Neural cell (in vitro differentiated cells): ENCODE results near the gene LRRC42. TPM values are rescaled to one million over a fixed set of nuclear protein-coding genes. Genes with fewer than 3 reads are reported as not detected.

Experiments
- H2AFZ ChIP-seq: fragments of 200-600, 300-800 bp; sonication (generic), shearing (Covaris generic); 2 replicates; pipeline ENCODE4 v1.6.0; 2014; ENCODE audit warnings: low read depth, mild to moderate bottlenecking, antibody characterized with exemption, low read length, moderate library complexity
- H3F3A ChIP-seq: fragments of 200-600 bp; shearing (Covaris generic); 2 replicates; pipeline ENCODE4 v1.6.1; 2016; ENCODE audit warnings: mild to moderate bottlenecking, moderate library complexity, mixed read lengths, antibody characterized with exemption, low read length; ENCODE audit not compliant: insufficient read depth, poor library complexity, severe bottlenecking
- H3K27ac ChIP-seq: fragments of 200-600, 300-800 bp; sonication (generic), shearing (Covaris generic); 2 replicates; pipeline ENCODE4 v1.5.1; 2014; ENCODE audit warnings: mild to moderate bottlenecking, low read length, moderate library complexity
- H3K27me3 ChIP-seq: fragments of 300-800, 200-600 bp; sonication (generic), shearing (Covaris generic); 2 replicates; pipeline ENCODE4 v1.6.0; 2014; ENCODE audit warnings: mild to moderate bottlenecking, low read depth, low read length, moderate library complexity; ENCODE audit not compliant: insufficient read depth
- H3K36me3 ChIP-seq: fragments of 300-800, 200-600 bp; sonication (generic), shearing (Covaris generic); 2 replicates; pipeline ENCODE4 v1.5.1; 2014; ENCODE audit warnings: mild to moderate bottlenecking, antibody characterized with exemption, low read length, moderate library complexity; ENCODE audit not compliant: insufficient read depth
- H3K4me2 ChIP-seq: fragments of 300-800, 200-600 bp; sonication (generic), shearing (Covaris generic); 2 replicates; pipeline ENCODE4 v1.6.0; 2014; ENCODE audit warnings: mild to moderate bottlenecking, low read length
- H3K4me3 ChIP-seq: fragments of 300-800, 200-600 bp; sonication (generic), shearing (Covaris generic); 2 replicates; pipeline ENCODE4 v1.5.1; 2014; ENCODE audit warnings: mild to moderate bottlenecking, low read length, moderate library complexity
- H3K79me2 ChIP-seq: fragments of 200-600 bp; shearing (Covaris generic); replicated peaks from 2 replicates; pipeline ENCODE4 v1.6.0; 2014; ENCODE audit warnings: mild to moderate bottlenecking, low read length, moderate library complexity; ENCODE audit not compliant: insufficient read depth
- H3K9ac ChIP-seq: fragments of 300-800, 200-600 bp; sonication (generic), shearing (Covaris generic); 2 replicates; pipeline ENCODE4 v1.6.1; 2016; ENCODE audit warnings: mild to moderate bottlenecking, low read length, mixed read lengths
- H3K9me2 ChIP-seq: fragments of 200-600 bp; shearing (Covaris generic); 2 replicates; pipeline ENCODE4 v1.6.1; 2016; ENCODE audit warnings: mild to moderate bottlenecking, low read length, mixed read lengths; ENCODE audit not compliant: insufficient read depth
- H3K9me3 ChIP-seq: fragments of 200-600, 300-800 bp; sonication (generic), shearing (Covaris generic); 2 replicates; pipeline ENCODE4 v1.6.1; 2016; ENCODE audit warnings: mild to moderate bottlenecking, mixed run types, low read length, moderate library complexity, mixed read lengths
- H4K20me1 ChIP-seq: fragments of 200-600 bp; shearing (Covaris generic); 2 replicates; pipeline ENCODE4 v1.6.1; 2016; ENCODE audit warnings: mild to moderate bottlenecking, mixed run types; ENCODE audit not compliant: insufficient read depth
- EP300 ChIP-seq: fragments of 450-650 bp; conservative IDR thresholded peaks from 2 replicates; pipeline ENCODE4 v1.6.1; 2014; ENCODE audit warnings: antibody characterized with exemption, mild to moderate bottlenecking, moderate library complexity; ENCODE audit not compliant: poor library complexity, severe bottlenecking
- EZH2 ChIP-seq: fragments of 200-600, 300-800 bp; shearing (Covaris generic), sonication (generic); IDR thresholded peaks from 2 replicates; pipeline ENCODE4 v1.6.1; 2014; ENCODE audit warnings: antibody characterized with exemption, low read length, borderline replicate concordance, mild to moderate bottlenecking; ENCODE audit not compliant: insufficient read depth, poor library complexity, severe bottlenecking
- MXI1 ChIP-seq: fragments of 450-650 bp; conservative IDR thresholded peaks from 2 replicates; pipeline ENCODE4 v1.6.1; 2014; ENCODE audit warnings: antibody characterized with exemption, mild to moderate bottlenecking; ENCODE audit not compliant: poor library complexity, severe bottlenecking
- POLR2AphosphoS5 ChIP-seq: IDR thresholded peaks from 2 replicates; pipeline ENCODE4 v1.6.1; 2012
- RAD21 ChIP-seq: fragments of 450-650 bp; conservative IDR thresholded peaks from 2 replicates; pipeline ENCODE4 v1.6.1; 2014; ENCODE audit warnings: antibody characterized with exemption, mild to moderate bottlenecking, moderate library complexity
- SMC3 ChIP-seq: fragments of 450-650 bp; conservative IDR thresholded peaks from 2 replicates; pipeline ENCODE4 v1.6.1; 2014; ENCODE audit warnings: antibody characterized with exemption, mild to moderate bottlenecking, moderate library complexity; ENCODE audit not compliant: poor library complexity
- TAF1 ChIP-seq: IDR thresholded peaks from 2 replicates; pipeline ENCODE4 v1.6.1; 2012; ENCODE audit warnings: low read depth
- polyA plus RNA-seq: library from polyadenylated mRNA; depleted of rRNA; stranded (reverse); fragments of >200 nt; gene quantifications from 2 replicates; pipeline ENCODE4 v1.2.3, GENCODE V29; 2014
- TF ChIP-seq, protein P1 (sequence below): fragments of 450-650 bp; IDR thresholded peaks from 2 replicates; pipeline ENCODE4 v1.5.1; 2014; ENCODE audit warnings: antibody characterized with exemption, mild to moderate bottlenecking, moderate library complexity; ENCODE audit not compliant: poor library complexity, severe bottlenecking
- TF ChIP-seq, protein P2 (sequence below): IDR thresholded peaks from 2 replicates; pipeline ENCODE4 v1.6.1; 2012; ENCODE audit warnings: borderline replicate concordance

LRRC42 gene
- polyA plus RNA-seq, 1 donor from 2014 or later: 23.9 TPM

DNA sequence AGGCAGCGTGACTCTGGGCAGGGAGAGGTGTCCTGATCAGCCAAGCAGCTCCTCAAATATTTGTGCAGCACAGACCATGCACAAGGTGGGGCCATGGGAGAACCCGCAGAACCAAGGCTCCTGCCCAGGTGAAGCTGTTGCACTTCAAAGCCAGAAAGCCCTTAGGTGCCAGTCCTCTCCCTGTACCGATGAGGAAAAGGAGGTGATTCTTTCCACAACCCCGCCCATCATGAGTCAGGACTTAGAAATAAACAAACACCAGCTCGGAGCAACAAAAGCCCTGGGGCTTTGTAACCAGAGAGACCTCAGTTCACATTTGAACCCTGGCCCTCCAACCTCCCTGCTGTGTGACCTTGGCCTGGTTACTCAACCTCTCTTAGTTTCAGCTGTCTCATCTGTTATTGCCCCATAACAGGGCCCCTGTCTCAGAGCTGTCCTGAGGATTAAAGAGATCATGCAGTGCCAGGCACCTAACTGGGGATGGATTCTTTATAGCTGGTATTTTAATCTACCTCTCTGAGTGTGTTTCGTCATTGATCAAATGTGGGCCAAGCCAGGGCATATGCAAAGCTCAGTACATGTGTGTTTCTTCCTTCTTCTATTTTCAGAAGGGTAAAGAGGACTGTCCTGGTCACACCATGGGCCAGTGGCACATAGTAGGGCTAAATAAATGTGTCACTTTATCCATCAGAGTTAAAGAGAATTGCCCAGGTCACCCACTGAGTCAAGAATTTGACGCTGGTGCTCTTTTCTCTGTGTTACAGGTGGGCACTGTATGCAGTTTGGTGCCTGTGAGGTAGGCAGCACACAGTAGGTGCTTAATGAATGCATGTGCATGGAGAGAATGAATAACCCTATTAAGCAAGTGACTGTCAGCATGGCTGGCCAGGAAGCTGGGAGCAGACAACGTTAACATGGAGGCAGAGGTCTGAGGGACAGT lies 70.5 kb downstream of the LRRC42 start:
- no peak overlapping the region for H3K4me2 ChIP-seq
- no peaks in the 10 kb centered on the region for H3K27me3 ChIP-seq
- H4K20me1 ChIP-seq: no peaks in the 10 kb centered on the region
- H3K9me3 ChIP-seq: no peaks in the 10 kb centered on the region
- no peaks in the 10 kb centered on the region for H3K9me2 ChIP-seq
- no peaks in the 10 kb centered on the region for H3K79me2 ChIP-seq
- no peak for TF ChIP-seq EP300
- TF ChIP-seq POLR2AphosphoS5: no peak
- TF ChIP-seq, protein P1, sequence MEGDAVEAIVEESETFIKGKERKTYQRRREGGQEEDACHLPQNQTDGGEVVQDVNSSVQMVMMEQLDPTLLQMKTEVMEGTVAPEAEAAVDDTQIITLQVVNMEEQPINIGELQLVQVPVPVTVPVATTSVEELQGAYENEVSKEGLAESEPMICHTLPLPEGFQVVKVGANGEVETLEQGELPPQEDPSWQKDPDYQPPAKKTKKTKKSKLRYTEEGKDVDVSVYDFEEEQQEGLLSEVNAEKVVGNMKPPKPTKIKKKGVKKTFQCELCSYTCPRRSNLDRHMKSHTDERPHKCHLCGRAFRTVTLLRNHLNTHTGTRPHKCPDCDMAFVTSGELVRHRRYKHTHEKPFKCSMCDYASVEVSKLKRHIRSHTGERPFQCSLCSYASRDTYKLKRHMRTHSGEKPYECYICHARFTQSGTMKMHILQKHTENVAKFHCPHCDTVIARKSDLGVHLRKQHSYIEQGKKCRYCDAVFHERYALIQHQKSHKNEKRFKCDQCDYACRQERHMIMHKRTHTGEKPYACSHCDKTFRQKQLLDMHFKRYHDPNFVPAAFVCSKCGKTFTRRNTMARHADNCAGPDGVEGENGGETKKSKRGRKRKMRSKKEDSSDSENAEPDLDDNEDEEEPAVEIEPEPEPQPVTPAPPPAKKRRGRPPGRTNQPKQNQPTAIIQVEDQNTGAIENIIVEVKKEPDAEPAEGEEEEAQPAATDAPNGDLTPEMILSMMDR: no peak
- TF ChIP-seq TAF1: no peak
- no peak for TF ChIP-seq SMC3
- TF ChIP-seq MXI1: no peak
- TF ChIP-seq RAD21: no peak
- TF ChIP-seq EZH2: no peak
- TF ChIP-seq, protein P2, sequence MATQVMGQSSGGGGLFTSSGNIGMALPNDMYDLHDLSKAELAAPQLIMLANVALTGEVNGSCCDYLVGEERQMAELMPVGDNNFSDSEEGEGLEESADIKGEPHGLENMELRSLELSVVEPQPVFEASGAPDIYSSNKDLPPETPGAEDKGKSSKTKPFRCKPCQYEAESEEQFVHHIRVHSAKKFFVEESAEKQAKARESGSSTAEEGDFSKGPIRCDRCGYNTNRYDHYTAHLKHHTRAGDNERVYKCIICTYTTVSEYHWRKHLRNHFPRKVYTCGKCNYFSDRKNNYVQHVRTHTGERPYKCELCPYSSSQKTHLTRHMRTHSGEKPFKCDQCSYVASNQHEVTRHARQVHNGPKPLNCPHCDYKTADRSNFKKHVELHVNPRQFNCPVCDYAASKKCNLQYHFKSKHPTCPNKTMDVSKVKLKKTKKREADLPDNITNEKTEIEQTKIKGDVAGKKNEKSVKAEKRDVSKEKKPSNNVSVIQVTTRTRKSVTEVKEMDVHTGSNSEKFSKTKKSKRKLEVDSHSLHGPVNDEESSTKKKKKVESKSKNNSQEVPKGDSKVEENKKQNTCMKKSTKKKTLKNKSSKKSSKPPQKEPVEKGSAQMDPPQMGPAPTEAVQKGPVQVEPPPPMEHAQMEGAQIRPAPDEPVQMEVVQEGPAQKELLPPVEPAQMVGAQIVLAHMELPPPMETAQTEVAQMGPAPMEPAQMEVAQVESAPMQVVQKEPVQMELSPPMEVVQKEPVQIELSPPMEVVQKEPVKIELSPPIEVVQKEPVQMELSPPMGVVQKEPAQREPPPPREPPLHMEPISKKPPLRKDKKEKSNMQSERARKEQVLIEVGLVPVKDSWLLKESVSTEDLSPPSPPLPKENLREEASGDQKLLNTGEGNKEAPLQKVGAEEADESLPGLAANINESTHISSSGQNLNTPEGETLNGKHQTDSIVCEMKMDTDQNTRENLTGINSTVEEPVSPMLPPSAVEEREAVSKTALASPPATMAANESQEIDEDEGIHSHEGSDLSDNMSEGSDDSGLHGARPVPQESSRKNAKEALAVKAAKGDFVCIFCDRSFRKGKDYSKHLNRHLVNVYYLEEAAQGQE: no peak
- H3K9ac ChIP-seq: no peak overlapping the region
- H3F3A ChIP-seq: no peaks in the 10 kb centered on the region
- no peak overlapping the region for H3K4me3 ChIP-seq
- H3K27ac ChIP-seq: no peak overlapping the region
- H3K36me3 ChIP-seq: no peaks in the 10 kb centered on the region
- H2AFZ ChIP-seq: no peak overlapping the region

Other genes with a start within 250 kb of the LRRC42 start
- not detected in 2 replicates for gene GLIS1, start 207.2 kb upstream of the LRRC42 start, polyA plus RNA-seq
- 18.0 and 18.3 TPM in 2 replicates for gene NDC1, start 108.1 kb upstream of the LRRC42 start, polyA plus RNA-seq
- gene YIPF1, start 56.6 kb upstream of the LRRC42 start, polyA plus RNA-seq: 45.0 and 52.6 TPM in 2 replicates
- not detected in 2 replicates for gene DIO1, start 52.2 kb upstream of the LRRC42 start, polyA plus RNA-seq
- gene IFT25, start 651 bp upstream of the LRRC42 start, polyA plus RNA-seq: 92.4 and 106 TPM in 2 replicates
- gene LDLRAD1, start 71.8 kb downstream of the LRRC42 start, polyA plus RNA-seq: not detected in 2 replicates
- gene TMEM59, start 106.9 kb downstream of the LRRC42 start, polyA plus RNA-seq: 303 and 328 TPM in 2 replicates
- gene TCEANC2, start 107.3 kb downstream of the LRRC42 start, polyA plus RNA-seq: 4.0 and 4.4 TPM in 2 replicates
- not detected in 2 replicates for gene CDCP2, start 206.7 kb downstream of the LRRC42 start, polyA plus RNA-seq